HG02759 (cell line): ENCODE measurements around the gene PTPRQ.

ENCODE experiments used
- ATAC-seq: cut with Tn5 transposase; IDR thresholded peaks from one replicate; pipeline ENCODE4 v1.9.1; 2021; ENCODE audit warnings: mild to moderate bottlenecking, moderate library complexity; ENCODE audit not compliant: unreplicated experiment

The PTPRQ gene

DNA sequence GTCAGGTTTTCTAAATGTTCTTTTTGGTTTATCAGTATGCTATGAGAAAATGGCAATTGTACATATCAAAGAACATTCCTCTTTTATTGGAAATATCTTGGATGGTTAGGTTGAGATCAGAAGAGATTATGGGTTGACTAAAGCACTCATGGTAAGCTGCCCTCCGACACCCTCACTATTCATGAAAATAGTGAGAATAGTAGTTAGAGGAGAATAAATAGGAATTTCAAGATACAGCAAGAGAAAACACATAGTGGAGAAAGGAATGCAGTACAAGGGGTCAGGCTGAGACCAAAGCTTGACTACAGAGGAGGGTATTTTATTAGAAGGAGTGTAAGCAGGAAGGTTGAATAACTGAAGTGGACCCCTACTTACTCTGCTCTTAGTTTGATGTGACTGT is 112.5 kb downstream of the PTPRQ start:
- no peak for ATAC-seq

DNA sequence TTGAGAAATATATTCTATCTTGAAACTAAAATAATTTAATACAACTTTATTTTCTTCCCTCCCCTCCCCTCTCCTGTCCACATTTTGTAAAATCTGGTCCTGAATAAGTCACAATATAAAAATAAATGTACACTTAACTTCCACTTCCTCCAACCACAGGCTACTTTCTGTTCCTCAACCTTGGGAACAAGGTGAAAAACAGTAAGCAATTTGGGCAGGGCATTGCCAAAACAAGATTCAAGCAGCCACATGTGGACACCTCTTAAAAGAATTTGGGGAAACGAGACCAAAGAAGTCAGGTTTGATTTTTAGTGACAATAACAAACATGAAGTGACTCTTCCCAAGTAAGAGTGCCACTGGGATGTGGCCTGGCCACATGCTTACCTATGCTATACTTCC is 115.7 kb downstream of the PTPRQ start:
- no peak for ATAC-seq

DNA sequence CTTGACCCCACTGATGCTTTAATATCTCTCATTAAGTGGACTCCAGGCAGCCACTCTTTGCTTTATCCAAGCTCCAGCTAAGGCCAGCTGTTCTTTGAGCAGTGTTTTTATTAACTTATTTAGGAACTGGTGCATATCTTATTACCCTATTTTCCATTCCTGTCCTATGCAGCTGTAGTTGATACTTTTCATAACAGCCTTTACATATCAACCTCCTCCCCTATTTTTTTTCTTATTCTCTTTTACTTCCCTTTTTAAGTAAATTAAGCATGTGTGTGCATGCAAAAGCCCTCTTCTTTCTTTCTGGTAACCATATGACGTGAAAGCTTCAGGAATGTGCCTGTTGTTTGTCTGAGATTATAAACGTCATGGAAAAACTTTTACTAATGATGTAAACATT is 121.2 kb downstream of the PTPRQ start:
- ATAC-seq = no peak

DNA sequence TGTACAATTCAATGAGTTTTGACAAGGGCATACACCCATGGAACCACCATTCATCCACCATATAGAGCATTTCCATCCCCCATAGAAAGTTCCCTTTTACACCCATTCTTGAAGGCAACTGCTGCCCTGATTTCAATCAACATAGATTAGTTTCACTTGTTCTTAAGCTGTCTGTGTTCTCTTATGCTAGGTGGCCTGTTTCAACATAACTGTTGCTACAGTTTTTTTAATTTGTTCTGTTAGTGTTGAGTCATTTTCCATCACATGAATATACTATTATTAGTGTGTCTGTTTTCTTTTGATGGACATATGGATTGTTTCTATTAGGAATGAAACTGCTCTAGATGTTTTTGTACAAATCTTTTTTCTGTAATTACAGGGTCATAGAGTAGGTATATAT is 123.4 kb downstream of the PTPRQ start:
- no peak for ATAC-seq

DNA sequence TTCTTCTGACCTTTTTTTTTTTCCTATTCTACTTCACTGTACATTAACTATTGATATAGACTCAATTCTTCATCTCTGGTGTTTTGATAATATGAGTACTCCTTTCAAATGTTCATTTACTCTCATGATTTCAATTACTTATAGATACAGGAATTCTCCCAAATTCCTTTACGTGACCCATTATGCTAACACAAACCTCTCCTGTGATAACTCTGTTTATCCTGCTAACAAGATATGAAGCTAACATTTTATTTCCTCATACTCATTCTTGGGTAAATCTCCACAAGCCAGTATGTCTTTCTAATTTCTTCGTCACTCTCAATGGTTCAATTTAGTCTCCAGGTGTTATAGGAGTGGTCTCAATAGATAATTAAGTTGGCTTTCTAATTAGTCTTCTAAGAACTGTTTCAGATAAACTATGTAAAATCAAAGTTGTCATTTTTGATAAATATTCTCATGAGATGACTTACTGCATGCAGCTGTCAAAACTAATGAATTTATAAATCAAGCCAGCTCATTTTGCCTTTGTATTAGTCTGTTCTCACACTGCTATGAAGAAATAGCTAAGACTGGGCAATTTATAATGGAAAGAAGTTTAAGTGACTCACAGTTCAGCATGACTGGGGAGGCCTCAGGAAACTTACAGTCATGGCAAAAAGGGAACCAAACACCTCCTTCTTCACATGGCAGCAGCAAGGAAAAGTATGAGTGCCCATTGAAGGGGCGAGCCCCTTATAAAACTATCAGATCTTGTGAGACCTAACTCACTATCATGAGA is 132.8 kb downstream of the PTPRQ start:
- no peak for ATAC-seq

DNA sequence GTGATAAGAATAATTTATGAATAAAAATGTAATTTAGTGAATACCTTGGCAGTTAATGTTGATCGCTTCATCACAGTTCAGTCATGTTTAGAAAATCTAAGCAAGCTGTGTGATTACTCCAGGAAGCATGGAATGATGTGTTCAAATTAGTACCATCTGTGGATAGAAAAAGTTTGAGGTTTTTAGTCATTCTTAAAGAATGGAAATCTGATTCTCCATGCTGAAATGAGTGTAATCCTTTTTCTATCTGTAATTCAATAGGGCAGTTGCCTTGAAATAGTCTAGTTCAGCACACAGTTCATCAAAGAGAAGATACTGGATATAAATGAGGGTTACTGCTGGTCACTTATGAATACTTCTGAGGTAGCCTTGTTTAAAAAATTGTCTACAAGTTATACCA is 136.2 kb downstream of the PTPRQ start:
- no peak for ATAC-seq

DNA sequence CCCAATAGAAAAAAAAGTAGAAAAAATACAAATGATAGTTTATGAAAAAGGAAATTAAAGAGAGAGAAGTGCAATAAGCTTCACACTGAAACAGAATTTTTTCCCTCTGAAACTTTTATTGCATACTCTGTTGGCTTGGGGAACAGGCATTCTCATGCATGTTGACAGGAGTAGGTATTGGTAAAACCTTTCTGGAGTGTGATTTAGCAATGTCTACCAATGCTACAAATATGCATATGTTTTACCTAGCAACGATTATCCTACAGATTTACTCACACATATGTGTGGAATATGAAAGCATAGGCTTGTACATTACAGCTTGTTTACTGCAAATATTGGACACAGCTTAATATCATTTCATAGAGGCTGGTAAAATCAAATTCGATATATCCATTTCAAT is 137.7 kb downstream of the PTPRQ start:
- ATAC-seq = no peak

DNA sequence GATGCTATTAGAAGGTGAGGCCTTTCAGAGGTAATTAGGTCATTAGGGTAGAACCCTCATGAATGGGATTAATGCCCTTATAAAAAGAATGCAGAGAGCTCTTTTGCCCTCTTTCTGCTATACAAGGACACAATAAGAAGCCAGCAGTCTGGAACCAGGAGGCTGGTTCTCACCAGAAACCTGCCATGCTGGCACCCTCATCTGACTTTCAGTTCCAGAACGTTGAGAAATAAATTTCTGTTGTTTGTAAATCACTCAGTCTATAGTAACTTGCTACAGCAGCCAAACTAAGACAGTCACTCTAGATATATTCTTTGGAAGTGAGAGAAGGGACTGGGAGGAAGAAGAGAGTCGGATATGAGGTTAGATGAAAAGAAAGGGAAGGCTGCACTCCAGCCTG is 138.4 kb downstream of the PTPRQ start:
- no peak for ATAC-seq

DNA sequence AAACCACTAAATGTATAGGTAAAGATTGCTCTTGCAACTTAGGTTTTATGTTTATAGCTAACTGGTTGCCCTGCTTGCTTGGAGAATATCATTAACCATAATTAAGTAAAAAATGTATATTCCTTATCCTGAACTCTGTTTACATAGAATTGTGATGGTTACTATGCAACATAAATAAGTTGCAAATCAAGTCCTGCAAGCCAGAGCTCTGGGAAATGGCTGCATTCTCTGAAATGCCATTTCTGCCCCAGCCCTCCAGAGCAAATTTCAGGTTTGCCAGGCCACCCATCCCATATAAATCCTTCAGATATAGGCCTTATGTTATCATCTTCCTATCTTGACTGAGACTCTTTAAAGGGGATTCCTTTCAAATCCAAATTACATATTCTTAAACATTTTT is 145.0 kb downstream of the PTPRQ start:
- ATAC-seq = no peak

DNA sequence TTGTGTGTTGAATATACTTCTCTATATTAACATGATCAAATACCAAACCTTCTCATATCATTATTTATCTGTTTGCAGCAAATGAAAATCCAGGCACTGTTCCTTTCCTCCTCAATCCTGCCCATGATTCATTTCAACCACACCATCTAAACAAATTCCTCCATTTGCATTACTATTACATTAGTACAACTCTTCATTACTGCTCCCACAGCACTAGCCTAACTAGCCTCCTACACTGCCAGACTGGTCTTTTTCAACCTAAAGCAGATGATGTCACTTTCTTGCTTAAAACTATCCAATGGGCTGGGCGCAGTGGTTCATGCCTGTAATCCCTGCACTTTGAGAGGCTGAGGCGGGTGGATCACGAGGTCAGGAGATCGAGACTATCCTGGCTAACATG is 146.1 kb downstream of the PTPRQ start:
- no peak for ATAC-seq

DNA sequence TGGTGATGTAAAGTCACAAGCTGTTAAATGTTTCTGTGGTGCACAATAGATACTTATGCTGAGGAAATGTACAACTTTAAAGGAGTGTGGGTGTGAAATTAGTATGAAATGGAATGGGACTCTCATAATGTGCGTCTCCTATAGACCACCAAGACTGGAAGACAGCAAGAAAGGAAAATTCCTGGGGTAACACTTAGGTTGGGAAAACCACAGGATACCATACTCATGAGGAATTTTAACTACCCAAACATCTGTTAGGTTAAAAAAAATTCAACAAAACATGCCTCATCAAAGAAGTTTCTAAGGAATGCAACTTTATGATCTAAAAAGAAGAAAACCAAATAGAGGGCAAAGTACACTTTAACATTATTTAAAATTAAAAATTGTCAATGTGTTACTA is 149.7 kb downstream of the PTPRQ start:
- ATAC-seq = no peak

DNA sequence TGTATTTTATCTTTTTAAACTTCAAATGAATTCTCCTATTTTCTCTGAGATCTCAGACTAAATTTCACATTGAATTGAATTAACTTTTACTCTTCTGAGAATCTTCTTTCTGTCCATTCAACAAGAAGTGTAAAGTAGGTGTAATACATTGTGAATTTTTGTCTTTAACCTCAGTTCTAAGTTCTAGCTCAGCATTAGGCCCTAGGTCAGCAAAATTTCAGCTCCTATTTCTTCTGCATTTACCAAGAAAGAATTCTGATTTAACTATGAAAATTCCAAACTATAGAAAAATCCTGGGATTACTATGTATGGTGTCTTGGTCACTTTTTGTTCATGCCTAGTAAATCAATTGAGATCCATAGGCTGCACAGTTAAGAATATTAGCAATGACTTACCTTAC is 152.5 kb downstream of the PTPRQ start:
- no peak for ATAC-seq

DNA sequence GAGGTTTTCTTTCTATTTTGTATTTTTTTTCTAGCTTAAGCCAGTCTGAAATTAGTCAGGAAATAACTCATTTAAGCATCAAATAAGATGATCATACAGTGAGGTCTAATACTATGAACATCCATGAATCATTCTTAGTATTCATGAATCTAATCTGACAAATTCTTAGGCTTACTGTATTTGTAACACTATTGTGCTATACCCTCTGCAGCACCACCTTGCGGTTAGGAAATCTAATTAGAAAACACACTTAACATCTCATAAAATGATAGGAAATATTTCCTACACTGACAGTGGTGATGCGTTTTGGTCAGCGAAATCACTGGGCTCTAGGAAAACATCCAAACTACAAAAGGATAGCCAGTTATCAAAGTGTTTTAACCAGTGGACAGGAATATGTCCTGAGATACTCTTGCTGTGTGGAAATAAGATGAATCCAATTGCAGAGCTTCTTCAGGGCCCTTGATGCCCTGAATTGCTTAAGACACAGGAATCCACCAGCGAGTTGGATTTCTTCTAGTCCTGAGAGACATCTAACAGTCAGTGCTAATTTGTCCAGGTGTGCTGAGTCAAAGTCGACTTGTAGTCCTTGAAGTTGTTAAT is 154.1 kb downstream of the PTPRQ start:
- ATAC-seq = no peak

DNA sequence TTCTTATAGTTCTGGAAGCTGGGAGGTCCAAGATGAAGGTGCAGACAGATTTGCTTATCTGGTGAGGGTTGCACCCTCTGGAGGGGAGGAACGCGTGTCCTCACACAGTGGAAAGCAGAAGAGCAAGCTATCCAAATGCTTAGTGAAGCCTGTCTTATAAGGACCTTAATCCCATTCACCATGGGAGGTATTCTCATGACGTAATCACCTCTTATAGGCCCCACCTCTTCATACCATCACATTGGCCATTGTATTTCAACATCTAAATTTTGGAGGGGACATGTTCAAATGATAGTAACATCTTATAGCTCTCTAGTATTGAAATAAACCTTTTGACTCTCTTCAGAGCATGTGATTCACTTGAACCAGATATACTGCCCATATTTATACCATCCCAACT is 158.4 kb downstream of the PTPRQ start:
- no peak for ATAC-seq

DNA sequence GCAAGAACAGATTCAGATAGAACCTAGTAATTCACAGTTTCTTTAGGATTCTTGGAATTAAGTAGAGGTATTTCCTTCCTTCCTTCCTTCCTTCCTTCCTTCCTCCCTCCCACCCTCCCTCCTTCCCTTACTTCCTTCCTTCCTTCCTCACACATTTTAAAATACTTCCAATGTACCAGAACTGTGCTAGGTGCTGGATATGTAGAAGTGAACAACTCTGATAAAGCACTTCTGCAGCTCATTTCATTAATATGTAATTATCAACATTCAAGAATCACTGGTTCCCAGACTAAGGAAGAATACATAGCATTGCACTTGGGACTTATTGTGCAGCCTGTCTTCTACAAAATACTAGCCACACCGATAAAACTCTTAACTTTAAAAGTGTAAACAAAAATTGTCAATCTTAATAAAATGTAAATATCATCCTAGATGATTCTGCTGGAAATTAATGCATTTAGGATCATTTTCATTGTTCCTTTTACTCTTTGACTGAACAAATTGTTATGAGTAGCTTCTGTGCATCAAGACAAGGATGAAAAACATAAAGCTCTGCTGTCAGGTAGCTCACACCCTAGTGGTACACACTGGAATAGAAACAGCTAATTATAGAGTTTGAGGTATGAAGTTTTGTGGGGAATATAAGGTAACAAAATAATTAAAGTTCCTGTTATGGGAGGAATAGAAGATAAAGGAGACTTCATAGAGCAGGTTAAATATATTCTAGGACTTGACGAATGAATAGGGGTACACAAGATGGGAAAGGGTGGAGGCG is 163.5 kb downstream of the PTPRQ start:
- ATAC-seq = no peak

DNA sequence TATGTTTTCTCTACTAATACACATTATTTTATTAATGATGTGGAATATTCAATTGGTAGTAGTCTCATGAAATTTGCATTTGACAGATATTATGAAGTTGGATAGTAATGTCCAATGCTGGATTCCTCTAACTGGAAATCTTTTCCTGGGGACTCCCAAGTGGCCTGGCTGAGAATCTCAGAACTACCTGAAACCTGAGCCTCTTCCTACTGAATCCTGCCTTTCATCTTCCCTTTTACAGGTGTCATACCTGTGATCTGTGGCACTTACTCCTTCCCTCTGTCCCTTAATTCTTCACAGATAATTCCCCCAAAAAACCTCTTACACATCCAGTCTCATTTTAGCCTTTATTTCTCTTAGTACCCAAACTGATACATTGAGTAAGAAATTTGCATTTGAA is 173.7 kb downstream of the PTPRQ start:
- no peak for ATAC-seq

DNA sequence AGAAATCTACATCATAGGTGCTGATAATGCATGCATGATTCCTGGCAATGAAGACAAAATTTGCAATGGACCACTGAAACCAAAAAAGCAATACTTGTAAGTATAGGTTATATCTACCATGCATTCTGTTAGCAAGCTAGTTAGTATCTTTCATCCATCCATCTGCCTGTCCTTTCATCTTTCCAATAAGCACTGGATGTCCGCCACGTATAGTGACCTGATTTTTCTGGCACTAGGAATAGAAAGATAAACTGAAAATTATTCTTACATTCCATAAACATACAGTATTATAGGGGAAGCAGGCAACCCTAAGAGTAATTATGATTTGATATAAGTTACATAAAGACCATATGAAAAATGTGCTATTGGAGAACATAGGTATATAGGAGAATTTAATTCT is 176.2 kb downstream of the PTPRQ start:
- ATAC-seq = no peak

DNA sequence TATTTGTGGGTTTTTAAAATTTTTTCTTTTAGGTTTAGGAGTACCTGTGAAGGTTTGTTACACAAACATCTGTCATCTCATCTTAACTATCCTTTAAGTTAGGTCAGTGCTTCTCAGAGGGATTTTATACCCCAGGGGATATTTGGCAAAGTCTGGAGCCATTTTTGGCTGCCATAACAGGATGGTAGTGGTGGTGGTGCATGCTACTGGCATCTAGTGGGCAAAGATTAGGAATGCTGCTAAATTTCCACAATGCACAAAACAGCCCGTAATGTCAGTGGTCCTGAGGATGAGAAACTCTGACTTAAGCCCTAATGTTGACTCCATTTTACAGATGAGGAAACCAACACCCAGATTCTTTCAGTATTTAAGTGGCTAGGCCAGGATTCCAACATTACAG is 178.2 kb downstream of the PTPRQ start:
- no peak for ATAC-seq

DNA sequence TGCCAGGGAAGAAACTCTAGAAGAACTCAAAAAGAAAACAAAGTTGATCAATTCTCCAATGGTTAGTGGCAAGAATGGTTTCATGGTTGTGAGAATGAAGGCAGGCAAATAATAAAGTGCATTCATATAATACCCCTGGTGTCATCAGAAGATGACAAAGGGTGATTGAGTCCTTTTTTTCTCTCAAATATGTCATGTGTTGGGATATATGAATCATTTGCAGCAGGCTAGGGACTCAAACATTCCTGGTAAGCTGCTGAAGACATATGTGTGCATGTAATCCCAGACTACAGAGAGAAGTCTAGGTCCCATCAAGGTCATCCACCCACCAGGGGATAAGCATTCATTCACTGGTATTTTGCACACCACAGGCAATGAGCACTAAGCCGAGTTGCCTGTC is 181.0 kb downstream of the PTPRQ start:
- no peak for ATAC-seq

DNA sequence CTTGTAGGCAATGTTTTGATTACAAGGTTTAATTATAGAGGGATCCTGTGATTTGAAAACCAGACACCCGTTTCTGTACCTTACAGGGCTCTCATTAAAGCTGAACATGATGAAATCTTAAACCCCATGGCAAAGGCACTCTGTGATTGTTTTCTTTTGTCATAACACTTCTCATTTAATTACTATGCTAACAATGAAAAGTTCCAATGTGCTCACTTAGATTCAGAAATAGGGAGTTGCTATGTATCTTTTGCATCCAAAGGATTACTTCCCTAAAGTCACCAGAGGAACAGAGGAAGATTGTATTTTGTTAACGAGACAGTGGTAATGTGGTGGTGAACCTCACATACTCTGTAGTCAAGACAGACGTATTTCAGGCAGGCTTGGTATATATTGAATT is 181.9 kb downstream of the PTPRQ start:
- ATAC-seq = no peak

DNA sequence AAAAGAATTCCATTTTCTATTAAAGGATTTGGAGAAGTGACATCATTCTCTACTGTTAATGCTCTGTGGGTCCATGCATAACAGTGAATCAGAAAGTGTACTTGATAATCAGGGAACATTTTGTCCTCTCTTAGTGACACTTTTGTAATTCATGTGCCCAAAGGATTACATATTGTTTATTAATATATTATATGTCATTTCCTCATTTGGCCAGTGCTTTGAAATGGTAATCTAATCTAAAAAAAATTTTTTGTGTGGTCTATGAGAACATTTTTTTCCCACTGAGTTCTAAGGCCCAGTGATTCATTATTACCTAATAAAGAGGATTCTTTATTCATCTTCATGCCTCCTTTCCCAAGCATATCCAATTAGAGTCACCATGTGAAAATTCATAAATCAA is 183.7 kb downstream of the PTPRQ start:
- no peak for ATAC-seq

DNA sequence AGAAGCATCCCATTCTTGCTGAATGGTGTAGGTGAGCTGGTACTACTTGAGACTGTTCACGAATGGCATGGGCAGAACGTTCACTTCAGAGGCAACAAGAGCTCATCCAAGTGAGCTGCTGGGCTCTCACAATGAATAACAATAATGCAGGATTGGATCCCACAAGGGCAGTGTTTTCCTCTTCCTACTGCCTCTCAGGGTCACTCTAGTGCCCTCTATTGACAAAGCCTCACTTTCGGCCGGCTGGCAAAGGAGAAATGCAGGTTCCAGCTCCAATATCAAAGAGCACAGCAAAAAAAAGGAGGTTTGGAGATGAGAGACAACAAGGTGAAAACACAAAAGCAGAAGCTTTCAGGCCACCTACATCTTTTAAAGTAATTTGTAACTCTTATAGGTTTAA is 188.8 kb downstream of the PTPRQ start:
- no peak for ATAC-seq
